ENCODE measurements around the gene LYAR.
"Not testable (repeated sequence)": the region's sequence is repeated elsewhere in the genome, so short reads cannot be mapped to it uniquely, and the experiment has no call there.

Gene LYAR

DNA sequence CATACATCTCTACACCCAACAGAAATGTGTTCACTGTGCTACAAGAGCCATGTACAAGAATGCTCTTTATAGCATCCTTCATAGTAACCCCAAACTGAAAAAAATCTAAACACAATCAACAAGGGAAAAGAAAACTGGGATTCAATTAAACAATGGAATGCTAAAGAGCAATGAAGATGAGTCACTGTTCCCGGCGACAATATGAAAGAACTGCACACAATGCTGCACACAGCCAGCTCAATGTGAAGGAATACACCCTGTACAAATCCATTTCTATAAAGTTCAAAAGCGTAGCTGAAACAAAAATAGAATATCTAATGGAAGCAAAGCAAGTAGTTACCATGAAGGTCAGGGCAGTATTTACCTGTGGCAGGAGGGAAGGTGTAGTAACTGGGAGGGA lies 50.4 kb downstream of the LYAR start:
- H3K27me3 ChIP-seq (ENCODE audit: low read depth, low read length); H3K27ac ChIP-seq (ENCODE audit: low read length); H3K4me3 ChIP-seq (ENCODE audit: low read depth in 1 of 2, low read length in 2 of 2); H3K4me1 ChIP-seq (ENCODE audit: control insufficient read depth in 1 of 2, insufficient read depth in 2 of 2, low read length in 2 of 2); H3K9me3 ChIP-seq (ENCODE audit: control insufficient read depth in 1 of 2, low read length in 2 of 2): not testable (repeated sequence)
- H3K36me3 ChIP-seq (ENCODE audit: control insufficient read depth in 1 of 2, insufficient read depth in 2 of 2, low read length in 2 of 2), result peaks cover 22 to 77% of the 10 kb centered on the region in 2 donors

DNA sequence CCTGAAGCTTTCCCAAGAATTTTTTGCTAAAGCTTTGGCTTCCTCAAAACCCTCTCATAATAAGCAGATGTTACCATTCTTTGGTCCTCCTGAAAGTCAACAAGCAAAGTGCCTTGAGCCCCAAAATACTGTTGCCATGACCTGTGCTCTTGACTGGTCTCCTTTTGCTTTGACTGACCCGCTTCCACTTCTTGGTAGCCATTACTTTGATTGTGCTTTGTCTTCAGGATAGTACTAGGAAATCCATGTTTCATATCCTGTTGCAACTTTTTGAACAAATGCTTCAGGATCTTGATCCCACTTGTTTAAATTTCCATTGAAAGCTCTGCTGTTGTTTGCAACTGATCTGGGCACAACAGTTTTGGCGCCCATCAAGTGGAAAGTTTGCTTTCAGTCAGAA lies 56.3 kb downstream of the LYAR start:
- peaks cover 0 to 30% of the 10 kb centered on the region in 2 donors for H3K36me3 ChIP-seq (ENCODE audit: control insufficient read depth in 1 of 2, insufficient read depth in 2 of 2, low read length in 2 of 2)
- no peaks in the 10 kb centered on the region for H3K4me1 ChIP-seq (ENCODE audit: control insufficient read depth in 1 of 2, insufficient read depth in 2 of 2, low read length in 2 of 2)
- H3K27me3 ChIP-seq (ENCODE audit: low read depth, low read length), result no peaks in the 10 kb centered on the region
- peaks cover 6 to 10% of the 10 kb centered on the region in 2 donors for H3K9me3 ChIP-seq (ENCODE audit: control insufficient read depth in 1 of 2, low read length in 2 of 2)
- H3K4me3 ChIP-seq (ENCODE audit: low read depth in 1 of 2, low read length in 2 of 2), result no peak overlapping the region
- H3K27ac ChIP-seq (ENCODE audit: low read length), result no peak overlapping the region

DNA sequence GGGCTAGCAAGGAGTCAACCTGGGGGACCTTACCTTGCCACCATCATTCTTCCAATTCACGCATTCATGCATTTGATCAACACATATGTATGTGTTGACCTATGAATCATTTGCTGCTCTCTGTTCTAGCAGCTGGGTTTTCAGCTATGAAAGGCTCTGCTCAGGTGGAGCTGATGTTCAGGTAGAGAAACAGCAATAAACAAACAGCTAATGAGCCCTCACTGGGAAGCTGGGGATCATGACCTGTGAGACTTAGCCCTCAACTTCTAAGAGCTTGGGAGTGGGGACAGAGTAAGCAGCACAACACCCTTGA lies 61.6 kb downstream of the LYAR start:
- Histone ChIP-seq H3K27me3 (ENCODE audit: low read depth, low read length) (peaks cover 12% of the 10 kb centered on the region), H3K4me3 (ENCODE audit: low read depth in 1 of 2, low read length in 2 of 2) (no peak overlapping the region), H3K9me3 (ENCODE audit: control insufficient read depth in 1 of 2, low read length in 2 of 2) (peaks cover 0 to 3% of the 10 kb centered on the region in 2 donors), H3K36me3 (ENCODE audit: control insufficient read depth in 1 of 2, insufficient read depth in 2 of 2, low read length in 2 of 2) (no peaks in the 10 kb centered on the region), H3K27ac (ENCODE audit: low read length) (no peak overlapping the region), H3K4me1 (ENCODE audit: control insufficient read depth in 1 of 2, insufficient read depth in 2 of 2, low read length in 2 of 2) (no peaks in the 10 kb centered on the region)

DNA sequence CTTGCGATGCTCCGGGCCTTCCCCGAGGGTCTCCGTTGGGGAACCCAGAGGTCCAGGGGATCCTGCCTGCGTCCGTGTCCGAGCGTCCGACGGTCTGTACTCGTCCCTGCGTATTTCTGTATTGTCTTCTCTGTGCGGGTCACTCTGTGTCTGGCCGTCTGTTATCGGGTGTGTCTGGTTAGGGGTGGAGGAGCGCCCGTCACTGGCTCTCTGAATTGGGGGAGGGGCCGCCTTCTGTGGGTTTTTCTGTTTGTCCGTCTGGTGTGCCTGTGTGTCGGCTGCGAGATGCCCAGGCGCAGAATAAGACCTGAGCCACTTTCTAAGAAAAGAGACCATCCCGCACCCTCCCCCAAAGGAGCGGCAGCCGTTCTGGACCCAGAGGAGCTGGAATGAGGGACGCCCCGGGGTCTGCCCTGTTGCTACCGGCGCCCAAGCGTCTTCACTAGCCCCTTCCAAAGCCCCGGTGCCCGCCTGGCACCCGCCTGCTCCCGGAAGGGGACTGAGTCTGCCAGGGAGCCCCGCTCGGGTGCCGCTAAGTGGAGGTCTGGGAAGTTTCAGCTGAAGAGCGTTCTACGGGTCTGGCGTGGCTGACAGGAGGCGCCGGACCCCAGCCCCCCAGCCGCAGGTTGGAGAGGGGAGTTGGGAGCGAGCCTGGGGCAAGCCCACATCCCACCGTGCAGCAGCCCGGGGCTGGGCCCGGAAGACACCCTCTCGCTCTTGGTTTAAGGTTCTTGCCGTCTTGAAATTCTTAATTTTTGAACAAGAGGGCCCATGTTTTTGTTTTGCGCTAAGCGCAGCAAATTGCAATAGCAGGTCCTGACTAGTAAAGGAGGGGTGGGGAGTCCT lies 62.2 kb downstream of the LYAR start:
- H3K4me3 ChIP-seq (ENCODE audit: low read depth in 1 of 2, low read length in 2 of 2), result no peak overlapping the region
- no peaks in the 10 kb centered on the region for H3K9me3 ChIP-seq (ENCODE audit: control insufficient read depth in 1 of 2, low read length in 2 of 2)
- H3K4me1 ChIP-seq (ENCODE audit: control insufficient read depth in 1 of 2, insufficient read depth in 2 of 2, low read length in 2 of 2), result no peaks in the 10 kb centered on the region
- H3K36me3 ChIP-seq (ENCODE audit: control insufficient read depth in 1 of 2, insufficient read depth in 2 of 2, low read length in 2 of 2), result no peaks in the 10 kb centered on the region
- H3K27ac ChIP-seq (ENCODE audit: low read length), result no peak overlapping the region
- peaks cover 12% of the 10 kb centered on the region for H3K27me3 ChIP-seq (ENCODE audit: low read depth, low read length)

DNA sequence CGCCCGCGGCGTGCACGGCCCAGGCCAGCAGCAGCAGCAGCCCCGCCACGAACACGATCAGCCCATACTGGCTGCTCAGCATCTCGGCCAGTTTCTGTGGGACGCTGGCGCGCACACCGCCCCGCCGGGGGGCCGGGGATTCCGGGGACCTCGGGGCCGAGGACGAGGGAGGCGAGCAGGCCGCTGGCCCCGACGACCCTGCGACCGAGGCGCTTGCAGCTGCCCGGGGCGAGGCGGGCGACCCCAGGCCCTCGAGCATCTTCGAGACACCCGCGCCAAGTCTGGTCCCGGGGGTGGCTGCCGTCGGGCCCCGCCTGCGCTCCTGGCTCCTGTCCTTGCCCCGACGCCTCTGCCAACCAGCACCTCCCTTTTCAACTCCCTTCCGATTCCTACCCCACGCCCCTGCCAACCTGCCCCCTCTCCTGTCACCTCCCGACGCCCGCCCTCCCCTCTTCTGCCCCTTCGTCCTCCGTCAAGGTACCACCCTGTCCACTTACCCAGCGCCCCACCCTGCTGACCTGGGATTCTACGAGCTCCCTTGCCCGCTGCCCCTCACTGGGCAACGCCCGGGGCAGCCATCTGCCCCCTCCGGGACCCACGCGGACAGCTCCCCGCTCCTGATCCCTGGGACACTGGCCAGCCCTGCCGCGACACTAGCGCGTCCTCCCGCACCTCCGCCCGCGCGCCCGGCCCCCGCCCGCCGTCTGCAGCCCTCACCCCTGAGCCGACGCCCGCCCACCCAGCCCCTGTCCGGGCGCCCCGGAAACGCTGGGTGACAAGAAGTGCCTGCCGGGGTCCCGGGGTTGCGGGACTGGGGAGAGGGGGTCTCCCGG lies 63.1 kb downstream of the LYAR start, which contains the start of gene OTOP1:
OTOP1 (minus strand) TSS at position 324 of the 833 bp plus-strand sequence; CDS start at position 259, 65 bp downstream.
- peaks cover 12% of the 10 kb centered on the region for H3K27me3 ChIP-seq (ENCODE audit: low read depth, low read length)
- H3K9me3 ChIP-seq (ENCODE audit: control insufficient read depth in 1 of 2, low read length in 2 of 2), result no peaks in the 10 kb centered on the region
- H3K4me1 ChIP-seq (ENCODE audit: control insufficient read depth in 1 of 2, insufficient read depth in 2 of 2, low read length in 2 of 2), result no peaks in the 10 kb centered on the region
- no peaks in the 10 kb centered on the region for H3K36me3 ChIP-seq (ENCODE audit: control insufficient read depth in 1 of 2, insufficient read depth in 2 of 2, low read length in 2 of 2)
- no peak within 1 kb of the TSS for H3K4me3 ChIP-seq (ENCODE audit: low read depth in 1 of 2, low read length in 2 of 2)
- H3K27ac ChIP-seq (ENCODE audit: low read length), result no peak within 1 kb of the TSS

DNA sequence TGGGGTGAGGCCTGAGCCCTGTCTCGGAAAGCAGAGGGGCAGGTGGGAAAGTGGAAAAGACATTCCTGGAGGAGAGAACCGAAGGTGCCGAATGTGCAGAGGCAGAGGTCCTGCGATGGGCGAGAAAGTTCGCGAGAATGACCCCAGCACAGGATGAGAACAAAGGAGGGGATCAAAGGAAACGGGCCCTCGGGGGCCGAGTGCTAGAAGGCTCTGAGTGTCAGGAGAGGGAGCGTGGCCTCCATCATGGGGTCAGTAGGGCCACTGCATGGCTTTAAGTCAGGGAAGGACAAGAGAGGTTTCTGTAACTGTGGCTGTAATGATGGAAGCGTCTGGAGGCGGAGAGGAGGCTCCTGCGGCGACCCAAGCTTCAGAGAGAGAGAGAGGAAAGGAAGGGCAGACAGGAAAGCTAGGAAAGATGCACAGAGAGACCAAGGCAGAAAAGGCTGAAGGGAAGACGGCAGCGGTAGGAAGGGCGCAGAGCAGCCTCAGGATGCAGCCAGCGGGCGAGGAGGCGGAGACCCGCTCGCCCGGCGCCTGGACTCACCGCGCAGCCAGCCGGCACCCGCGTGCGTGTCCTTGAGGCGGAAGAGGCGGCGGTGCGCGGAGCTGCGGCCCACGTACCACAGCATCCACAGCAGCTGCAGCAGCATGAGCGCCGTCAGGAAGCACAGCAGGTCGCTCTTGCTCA lies 63.9 kb downstream of the LYAR start:
- Histone ChIP-seq H3K4me3 (ENCODE audit: low read depth in 1 of 2, low read length in 2 of 2) (no peak overlapping the region), H3K27me3 (ENCODE audit: low read depth, low read length) (peaks cover 12% of the 10 kb centered on the region), H3K36me3 (ENCODE audit: control insufficient read depth in 1 of 2, insufficient read depth in 2 of 2, low read length in 2 of 2) (no peaks in the 10 kb centered on the region), H3K4me1 (ENCODE audit: control insufficient read depth in 1 of 2, insufficient read depth in 2 of 2, low read length in 2 of 2) (no peaks in the 10 kb centered on the region), H3K27ac (ENCODE audit: low read length) (no peak overlapping the region), H3K9me3 (ENCODE audit: control insufficient read depth in 1 of 2, low read length in 2 of 2) (no peaks in the 10 kb centered on the region)
